ENCODE data around the gene FCHO2. TPM values are rescaled to one million over a fixed set of nuclear protein-coding genes. Genes with fewer than 3 reads are reported as not detected.

FCHO2 gene
- total and polyA plus RNA-seq, 2 of the 8 experiments (the other 6 are each of a cell fraction or from before 2014, with no cell fraction given): 4.3 to 15.7 TPM

DNA sequence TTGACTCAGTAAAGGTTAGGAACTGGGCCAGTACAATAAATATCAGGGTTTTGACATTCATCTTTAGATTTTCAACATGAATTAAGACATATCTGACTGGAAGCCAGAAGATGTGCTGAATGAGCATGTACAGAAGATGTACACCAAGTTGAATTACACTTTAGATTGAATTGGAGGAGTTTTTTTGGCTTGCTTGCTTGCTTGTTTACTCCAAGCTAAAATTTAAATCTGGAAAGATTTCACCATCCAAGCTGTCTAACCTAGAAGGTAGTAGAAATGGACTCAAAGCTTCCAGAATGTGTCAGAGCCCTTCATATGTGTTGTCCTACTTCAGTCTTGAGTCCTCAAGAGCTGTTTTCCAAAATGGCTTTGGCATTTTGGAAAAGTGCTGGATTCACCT is 49.0 kb upstream of the FCHO2 start:
- Histone ChIP-seq H3K18ac (ENCODE audit: extremely low read depth, low read length) (no peak overlapping the region), H2BK5ac (ENCODE audit: low read depth, low read length) (no peak overlapping the region), H4K5ac (ENCODE audit: insufficient read length, low read depth, low read length) (no peak overlapping the region), H3K56ac (replicated peaks; ENCODE audit: insufficient read length, low read depth, low read length) (no peak overlapping the region), H3K79me2 (ENCODE audit: control insufficient read depth in 1 of 2, insufficient read depth in 2 of 2, low read length in 2 of 2) (no peaks in the 10 kb centered on the region), H2BK120ac (replicated peaks; ENCODE audit: low read depth, low read length) (no peak overlapping the region), H3K14ac (ENCODE audit: insufficient read length) (no peak overlapping the region), H4K91ac (replicated peaks; ENCODE audit: insufficient read length, low read length) (no peak overlapping the region), H3K27ac (ENCODE audit: low read depth, low read length) (no peak overlapping the region), H3K4me3 (ENCODE audit: extremely low read depth in 1 of 4, insufficient read depth in 2 of 4, low read depth in 3 of 4, low read length in 4 of 4) (no peak overlapping the region), H3K36me3 (ENCODE audit: control insufficient read depth in 2 of 4, insufficient read depth in 4 of 4, low read length in 3 of 4) (peaks cover 7 to 72% (median 35%) of the 10 kb centered on the region in 4 experiments), H2AK5ac (ENCODE audit: low read depth, low read length) (no peak overlapping the region), H3K23ac (ENCODE audit: insufficient read length) (no peak overlapping the region), H4K20me1 (replicated peaks in 1 of 2; ENCODE audit: control insufficient read depth in 1 of 2, insufficient read depth in 2 of 2, low read length in 2 of 2) (no peaks in the 10 kb centered on the region), H3K27me3 (replicated peaks in 1 of 4; ENCODE audit: control insufficient read depth in 3 of 4, extremely low read depth in 1 of 4, insufficient read depth in 3 of 4, low read length in 3 of 4) (no peaks in the 10 kb centered on the region), H3K4ac (replicated peaks; ENCODE audit: insufficient read length, low read depth, low read length) (no peak overlapping the region), H2BK12ac (ENCODE audit: low read depth, low read length) (no peak overlapping the region), H3K79me1 (ENCODE audit: low read depth, low read length) (no peaks in the 10 kb centered on the region), H3K9ac (replicated peaks in 1 of 4; ENCODE audit: extremely low read depth in 1 of 4, low read depth in 3 of 4, low read length in 3 of 4) (no peak overlapping the region), H4K8ac (ENCODE audit: extremely low read depth, insufficient read depth, low read length) (no peak overlapping the region), H2BK20ac (ENCODE audit: low read length) (no peak overlapping the region), H2AFZ (ENCODE audit: low read length) (no peak overlapping the region), H3K4me2 (ENCODE audit: insufficient read depth in 1 of 2, low read depth in 2 of 2, low read length in 2 of 2) (no peak overlapping the region), H2BK15ac (ENCODE audit: low read length) (no peak overlapping the region), H3K4me1 (replicated peaks in 1 of 4; ENCODE audit: control insufficient read depth in 3 of 4, insufficient read depth in 4 of 4, low read length in 3 of 4) (no peaks in the 10 kb centered on the region), H3K23me2 (ENCODE audit: low read depth, low read length) (no peaks in the 10 kb centered on the region), H3K9me3 (ENCODE audit: insufficient read depth in 2 of 2, low read depth in 1 of 2, low read length in 1 of 2) (no peaks in the 10 kb centered on the region)
- ChIA-PET POLR2A (ENCODE audit: partially characterized antibody) (interaction anchor here (0.8 to 1.6 kb wide), 3 partner anchors 9 to 14 kb away, joined by 4 to 5 read pairs (median 4); no protein-coding TSS in a partner anchor), CTCF (ENCODE audit: partially characterized antibody) (no interaction called here)
- DNase-seq (ENCODE audit: low read depth in 1 of 2, low spot score in 2 of 2): no peak
- no peak for FAIRE-seq
- no peak for TF ChIP-seq CHD1 (IDR thresholded peaks at IDR 0.05; ENCODE audit: low read depth, low read length)
- TF ChIP-seq HDAC6 (IDR thresholded peaks at IDR 0.05; ENCODE audit: low read depth, low read length): no peak
- TF ChIP-seq CBX5 (IDR thresholded peaks at IDR 0.05; ENCODE audit: low read depth, low read length): no peak
- no peak for TF ChIP-seq RBBP5 (IDR thresholded peaks at IDR 0.05; ENCODE audit: borderline replicate concordance, low read depth, low read length)
- no peak for TF ChIP-seq TAF7 (optimal IDR thresholded peaks at IDR 0.05; ENCODE audit: borderline replicate concordance, low read depth, low read length)
- TF ChIP-seq JUND (IDR thresholded peaks at IDR 0.05; ENCODE audit: low read length): no peak
- no peak for TF ChIP-seq FOSL1 (IDR thresholded peaks at IDR 0.05; ENCODE audit: insufficient read depth, low read depth, low read length)
- no peak for TF ChIP-seq ATF2 (IDR thresholded peaks at IDR 0.05; ENCODE audit: low read length)
- TF ChIP-seq MAFK (IDR thresholded peaks at IDR 0.05; ENCODE audit: low read depth, low read length): no peak
- no peak for TF ChIP-seq KDM1A (IDR thresholded peaks at IDR 0.05; ENCODE audit: borderline replicate concordance, low read length)
- no peak for TF ChIP-seq SIN3A (conservative IDR thresholded peaks at IDR 0.05 in 1 of 2, IDR thresholded peaks at IDR 0.05 in 1 of 2; ENCODE audit: low read depth in 1 of 2, low read length in 2 of 2)
- TF ChIP-seq NRF1 (IDR thresholded peaks at IDR 0.05; ENCODE audit: low read depth, low read length): no peak
- no peak for TF ChIP-seq SIRT6 (IDR thresholded peaks at IDR 0.05; ENCODE audit: low read length)
- TF ChIP-seq SIX5 (IDR thresholded peaks at IDR 0.05; ENCODE audit: low read depth, low read length): no peak
